MV-4-11 (cell line): Measurements from ENCODE around the gene CTDSP1.

Source experiments
- DNase-seq: peaks from one replicate; lab custom pipeline; 2025; lab: John Stamatoyannopoulos, UW

Gene CTDSP1

DNA sequence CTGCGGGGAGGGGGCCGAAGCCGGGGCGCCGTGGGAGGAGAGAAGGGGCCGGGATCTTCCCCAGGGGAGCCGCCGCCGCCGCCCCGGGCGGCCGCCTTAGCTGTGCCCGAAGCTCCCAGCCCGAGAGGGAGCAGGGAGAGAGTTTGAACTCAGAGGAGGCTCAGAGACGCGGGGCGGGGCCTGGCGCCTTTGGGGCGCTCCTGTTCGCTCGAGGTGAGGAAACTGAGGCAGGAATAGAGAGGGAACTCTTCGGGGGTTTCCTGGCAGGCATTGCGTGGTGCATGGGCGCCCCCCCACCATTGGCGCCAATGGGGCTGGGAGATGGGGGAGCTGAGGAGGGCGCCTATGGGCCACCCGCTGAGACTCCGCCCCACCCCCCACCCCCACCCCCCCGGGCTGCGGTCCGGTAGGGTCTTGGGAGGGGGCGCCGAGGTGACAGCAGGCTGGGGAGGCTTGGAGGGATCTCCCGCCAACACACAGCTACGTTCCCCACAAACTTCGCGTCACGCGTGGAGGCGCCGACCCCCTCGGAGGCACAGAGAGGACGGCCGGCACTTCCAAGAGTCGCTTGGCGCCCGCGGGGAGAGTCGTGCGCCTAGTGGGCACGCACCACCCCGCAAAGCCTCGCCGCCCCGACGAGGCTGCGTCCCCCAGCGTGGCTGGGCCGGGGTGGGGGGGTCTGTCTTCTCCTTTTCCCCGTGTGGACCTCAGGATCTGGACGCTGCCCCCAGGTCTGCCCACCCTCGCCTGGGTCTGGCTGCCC is 680 bp downstream of the CTDSP1 start:
- DNase-seq, result no peak

DNA sequence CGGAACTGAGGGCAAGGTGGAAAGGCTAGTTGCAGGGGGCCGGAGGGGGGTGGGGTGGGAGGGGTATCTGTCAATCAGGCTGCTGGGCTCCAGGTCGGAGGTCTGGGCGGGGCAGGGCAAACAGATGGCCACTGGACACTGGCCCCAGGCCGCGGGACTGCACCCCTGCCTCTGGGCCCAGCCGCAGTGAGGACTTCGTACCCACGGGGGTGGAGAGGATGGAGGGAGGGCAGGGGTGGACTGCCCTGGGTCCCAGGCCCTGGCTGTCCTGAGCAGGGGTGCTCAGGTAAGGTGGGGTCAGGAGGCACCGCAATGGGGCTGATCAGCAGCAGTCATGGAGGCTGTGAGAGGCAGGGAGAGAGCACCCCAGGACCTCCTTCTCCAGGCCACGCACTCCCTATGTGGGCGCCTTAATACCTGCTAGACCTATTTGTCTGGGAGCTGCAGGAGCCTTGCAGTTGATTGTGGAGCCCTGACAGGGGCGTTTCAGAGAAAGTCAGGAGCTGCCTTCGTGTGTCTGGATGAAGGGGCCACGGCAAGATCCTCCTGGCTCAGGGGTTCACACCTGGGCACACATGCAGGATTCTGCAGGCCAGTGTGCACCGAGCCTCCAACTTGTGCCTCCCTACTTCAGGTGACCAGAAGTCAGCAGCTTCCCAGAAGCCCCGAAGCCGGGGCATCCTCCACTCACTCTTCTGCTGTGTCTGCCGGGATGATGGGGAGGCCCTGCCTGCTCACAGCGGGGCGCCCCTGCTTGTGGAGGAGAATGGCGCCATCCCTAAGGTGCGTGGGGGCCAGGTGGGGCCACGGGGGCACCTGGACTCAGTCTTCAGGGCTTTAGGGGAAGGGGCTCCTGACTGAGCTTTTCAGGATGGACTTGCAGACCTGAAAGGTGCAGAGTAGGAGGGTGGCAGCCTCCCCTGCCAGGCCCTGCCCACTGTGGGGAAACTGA is 1.5 kb downstream of the CTDSP1 start:
- no peak for DNase-seq

DNA sequence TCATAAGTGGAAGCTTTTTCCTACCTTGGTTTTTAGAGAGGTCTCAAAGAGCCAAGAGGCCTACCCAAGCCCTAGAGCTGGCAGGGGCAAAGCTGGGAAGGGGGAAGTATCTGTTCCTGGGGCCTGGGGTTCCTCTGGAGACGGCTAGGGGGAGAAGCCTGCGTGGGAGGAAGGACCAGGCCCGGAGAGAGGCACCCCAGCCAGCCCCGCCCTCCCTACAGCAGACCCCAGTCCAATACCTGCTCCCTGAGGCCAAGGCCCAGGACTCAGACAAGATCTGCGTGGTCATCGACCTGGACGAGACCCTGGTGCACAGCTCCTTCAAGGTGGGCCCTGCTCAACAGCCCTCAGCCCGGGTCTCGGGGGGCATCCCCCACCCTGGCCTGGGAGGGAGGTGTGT is 2.2 kb downstream of the CTDSP1 start:
- no peak for DNase-seq

DNA sequence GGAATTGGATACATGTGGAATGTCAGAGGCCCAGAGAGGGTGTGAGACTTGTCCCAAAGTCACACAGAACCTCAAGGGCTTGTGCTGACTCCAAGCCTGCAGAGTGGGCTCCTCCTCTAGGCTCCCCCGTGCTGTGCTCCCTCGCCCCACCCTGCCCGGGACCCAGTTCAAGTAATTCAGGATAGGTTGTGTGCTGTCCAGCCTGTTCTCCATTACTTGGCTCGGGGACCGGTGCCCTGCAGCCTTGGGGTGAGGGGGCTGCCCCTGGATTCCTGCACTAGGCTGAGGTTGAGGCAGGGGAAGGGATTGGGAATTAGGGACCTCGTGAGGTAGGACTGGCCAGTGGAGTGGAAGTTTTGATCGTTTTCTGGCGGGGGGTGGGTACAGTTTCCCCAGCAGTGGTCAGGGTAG is 2.8 kb downstream of the CTDSP1 start:
- no peak for DNase-seq

DNA sequence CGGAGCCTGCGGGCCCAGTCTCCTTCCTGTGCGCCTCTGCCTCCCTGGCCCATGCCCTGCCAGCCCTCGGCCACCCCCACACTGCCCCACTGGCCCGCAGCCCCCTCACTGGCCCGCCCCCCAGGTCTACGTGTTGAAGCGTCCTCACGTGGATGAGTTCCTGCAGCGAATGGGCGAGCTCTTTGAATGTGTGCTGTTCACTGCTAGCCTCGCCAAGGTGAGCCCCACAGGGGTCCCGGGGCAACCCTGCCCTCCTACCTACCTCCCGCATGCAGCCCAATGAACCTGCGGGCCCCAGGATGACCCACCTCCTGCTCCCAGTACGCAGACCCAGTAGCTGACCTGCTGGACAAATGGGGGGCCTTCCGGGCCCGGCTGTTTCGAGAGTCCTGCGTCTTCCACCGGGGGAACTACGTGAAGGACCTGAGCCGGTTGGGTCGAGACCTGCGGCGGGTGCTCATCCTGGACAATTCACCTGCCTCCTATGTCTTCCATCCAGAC is 3.3 kb downstream of the CTDSP1 start:
- no peak for DNase-seq

DNA sequence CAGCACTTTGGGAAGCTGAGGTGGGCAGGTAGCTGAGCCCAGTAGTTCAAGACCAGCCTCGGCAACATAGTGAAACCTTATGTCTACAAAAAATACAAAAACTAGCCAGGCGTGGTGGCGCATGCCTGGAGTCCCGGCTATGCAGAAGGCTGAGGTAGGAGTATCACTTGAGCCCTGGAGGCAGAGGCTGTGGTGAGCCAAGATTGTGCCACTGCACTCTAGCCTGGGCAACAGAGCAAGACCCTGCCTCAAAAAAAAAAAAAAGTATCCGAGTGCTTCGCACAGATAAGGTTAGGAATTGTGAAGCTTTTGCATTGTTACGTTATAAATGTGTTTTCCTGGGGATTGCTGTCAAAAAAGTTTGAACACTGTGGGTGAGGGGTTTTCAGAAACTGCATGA is 4.1 kb downstream of the CTDSP1 start:
- no peak for DNase-seq

DNA sequence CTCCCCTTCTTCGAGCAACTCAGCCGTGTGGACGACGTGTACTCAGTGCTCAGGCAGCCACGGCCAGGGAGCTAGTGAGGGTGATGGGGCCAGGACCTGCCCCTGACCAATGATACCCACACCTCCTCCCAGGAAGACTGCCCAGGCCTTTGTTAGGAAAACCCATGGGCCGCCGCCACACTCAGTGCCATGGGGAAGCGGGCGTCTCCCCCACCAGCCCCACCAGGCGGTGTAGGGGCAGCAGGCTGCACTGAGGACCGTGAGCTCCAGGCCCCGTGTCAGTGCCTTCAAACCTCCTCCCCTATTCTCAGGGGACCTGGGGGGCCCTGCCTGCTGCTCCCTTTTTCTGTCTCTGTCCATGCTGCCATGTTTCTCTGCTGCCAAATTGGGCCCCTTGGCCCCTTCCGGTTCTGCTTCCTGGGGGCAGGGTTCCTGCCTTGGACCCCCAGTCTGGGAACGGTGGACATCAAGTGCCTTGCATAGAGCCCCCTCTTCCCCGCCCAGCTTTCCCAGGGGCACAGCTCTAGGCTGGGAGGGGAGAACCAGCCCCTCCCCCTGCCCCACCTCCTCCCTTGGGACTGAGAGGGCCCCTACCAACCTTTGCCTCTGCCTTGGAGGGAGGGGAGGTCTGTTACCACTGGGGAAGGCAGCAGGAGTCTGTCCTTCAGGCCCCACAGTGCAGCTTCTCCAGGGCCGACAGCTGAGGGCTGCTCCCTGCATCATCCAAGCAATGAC is 4.8 kb downstream of the CTDSP1 start:
- no peak for DNase-seq

DNA sequence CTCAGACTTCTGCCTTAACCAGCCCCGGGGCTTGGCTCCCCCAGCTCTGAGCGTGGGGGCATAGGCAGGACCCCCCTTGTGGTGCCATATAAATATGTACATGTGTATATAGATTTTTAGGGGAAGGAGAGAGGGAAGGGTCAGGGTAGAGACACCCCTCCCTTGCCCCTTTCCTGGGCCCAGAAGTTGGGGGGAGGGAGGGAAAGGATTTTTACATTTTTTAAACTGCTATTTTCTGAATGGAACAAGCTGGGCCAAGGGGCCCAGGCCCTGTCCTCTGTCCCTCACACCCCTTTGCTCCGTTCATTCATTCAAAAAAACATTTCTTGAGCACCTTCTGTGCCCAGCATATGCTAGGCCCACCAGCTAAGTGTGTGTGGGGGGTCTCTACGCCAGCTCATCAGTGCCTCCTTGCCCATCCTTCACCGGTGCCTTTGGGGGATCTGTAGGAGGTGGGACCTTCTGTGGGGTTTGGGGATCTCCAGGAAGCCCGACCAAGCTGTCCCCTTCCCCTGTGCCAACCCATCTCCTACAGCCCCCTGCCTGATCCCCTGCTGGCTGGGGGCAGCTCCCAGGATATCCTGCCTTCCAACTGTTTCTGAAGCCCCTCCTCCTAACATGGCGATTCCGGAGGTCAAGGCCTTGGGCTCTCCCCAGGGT is 5.5 kb downstream of the CTDSP1 start:
- no peak for DNase-seq

DNA sequence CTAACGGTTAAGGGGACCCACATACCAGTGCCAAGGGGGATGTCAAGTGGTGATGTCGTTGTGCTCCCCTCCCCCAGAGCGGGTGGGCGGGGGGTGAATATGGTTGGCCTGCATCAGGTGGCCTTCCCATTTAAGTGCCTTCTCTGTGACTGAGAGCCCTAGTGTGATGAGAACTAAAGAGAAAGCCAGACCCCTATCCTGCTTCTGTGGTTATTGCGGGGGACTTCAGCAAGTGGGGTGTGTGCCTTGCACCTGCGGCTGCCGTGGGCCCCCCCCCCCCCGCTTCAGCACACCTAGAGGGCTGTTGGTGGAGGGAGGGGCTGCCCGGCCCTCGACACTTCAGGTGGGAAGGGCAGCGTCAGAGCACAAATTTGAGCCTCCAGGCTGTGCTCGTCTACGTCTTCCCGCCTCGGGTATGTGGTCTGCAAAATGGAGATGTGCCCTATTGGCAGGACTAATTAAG is 6.1 kb downstream of the CTDSP1 start:
- DNase-seq, result peak; percentile 38

DNA sequence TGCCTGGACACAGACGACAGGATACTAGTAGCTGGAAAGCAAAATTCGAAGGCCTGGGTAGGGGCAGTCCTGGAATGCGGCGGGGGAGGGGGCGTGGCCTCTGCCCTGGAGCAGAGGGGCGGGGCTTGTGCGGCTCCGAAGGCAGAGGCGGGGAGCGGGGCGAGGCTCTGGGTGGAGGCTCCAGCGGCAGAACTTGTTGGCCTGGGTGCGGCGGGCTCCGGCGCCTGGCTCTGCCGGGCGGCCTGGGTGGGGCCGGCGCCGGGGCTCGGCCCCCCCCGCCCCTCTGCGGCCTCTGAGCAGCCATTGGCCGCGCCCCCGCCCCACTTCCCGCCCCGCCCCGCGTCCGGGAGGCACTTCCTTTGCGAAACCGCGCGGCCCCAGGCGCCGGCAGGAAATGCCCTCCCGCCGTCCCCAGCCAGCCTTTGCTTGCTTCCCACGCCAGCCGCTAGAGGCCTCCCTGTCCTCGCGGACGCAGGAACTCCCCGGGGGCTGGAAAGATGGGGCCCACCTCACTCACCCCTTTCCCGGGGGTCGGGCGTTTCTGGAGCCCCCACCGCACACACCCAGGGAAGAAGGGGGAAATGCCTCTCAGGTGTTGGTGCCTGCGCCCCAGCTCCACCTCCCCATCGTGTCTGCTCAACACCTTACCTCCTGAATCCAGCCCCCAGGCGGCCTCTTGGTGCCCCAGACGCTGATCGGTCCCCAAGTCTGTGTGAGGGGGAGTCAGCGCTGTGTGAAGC is 6.7 kb downstream of the CTDSP1 start:
- DNase-seq, result peak; percentile 97

DNA sequence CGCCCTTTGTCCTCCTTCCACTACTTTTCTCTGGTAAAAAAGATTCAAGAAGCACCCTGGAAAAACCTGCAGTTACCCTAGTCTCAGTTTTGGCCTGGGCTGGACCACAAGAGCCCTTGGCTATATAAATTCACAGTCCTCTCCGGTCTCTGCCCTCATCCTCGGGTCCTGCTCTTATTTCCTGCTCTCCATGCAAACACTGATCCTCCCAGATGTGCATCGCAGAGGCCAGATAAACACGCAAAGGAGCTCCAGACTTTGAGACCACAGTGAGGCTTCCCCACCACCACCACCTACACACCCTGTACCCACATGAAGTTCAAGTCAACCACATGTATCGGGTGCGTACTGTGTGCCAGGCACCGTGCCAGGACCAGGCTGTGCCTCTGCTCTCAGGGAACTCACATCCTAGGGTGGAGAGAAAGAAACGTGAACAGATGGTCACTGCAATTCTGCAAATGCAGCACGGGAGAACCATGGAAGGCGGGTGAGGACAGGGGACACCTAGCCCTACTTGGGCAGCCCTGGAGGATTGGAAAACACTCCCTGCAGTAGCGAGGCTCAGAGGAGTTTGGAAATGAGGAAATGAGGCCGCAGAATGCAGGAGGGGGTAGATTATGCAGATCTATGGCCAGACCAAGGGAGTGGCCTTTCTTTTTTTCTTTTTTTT is 7.4 kb downstream of the CTDSP1 start:
- DNase-seq, result peak; percentile 74

DNA sequence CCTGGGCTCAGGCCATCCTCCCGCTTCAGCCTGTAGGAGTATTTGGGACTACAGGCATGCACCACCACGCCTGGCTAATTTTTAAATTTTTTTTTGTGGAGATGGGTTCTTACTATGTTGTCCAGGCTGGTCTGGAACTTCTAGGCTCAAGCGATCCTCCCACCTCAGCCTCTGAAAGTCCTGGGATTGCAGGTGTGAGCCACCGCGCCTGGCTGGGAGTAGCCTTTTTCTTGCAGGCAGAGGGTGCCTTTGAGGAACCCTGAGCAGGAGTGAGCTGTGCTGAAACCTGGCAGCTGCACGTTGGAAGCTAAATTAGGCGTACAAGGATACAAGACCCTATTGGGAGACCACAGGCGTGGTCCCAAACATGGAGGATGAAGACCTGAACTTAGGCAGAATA is 8.0 kb downstream of the CTDSP1 start:
- no peak for DNase-seq

DNA sequence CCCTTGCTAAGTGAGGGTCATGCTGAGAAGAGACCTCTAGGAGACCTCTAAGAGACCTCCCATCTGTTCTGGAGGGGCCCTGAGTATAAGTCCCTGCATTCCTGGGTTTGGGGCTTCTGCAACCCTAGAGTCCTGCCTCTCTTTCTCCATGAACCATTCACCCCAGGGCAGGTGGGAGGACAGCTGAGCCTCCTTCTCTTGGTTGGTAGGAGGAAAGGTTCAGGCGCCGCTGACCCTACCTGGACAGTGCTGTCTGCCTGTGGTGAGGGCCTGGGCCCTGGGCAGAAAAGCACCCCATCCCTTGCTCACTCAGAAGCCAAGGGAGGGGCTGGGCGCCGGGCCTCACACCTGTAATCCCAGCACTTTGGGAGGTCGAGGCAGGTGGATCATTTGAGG is 18.7 kb downstream of the CTDSP1 start:
- DNase-seq, result no peak

DNA sequence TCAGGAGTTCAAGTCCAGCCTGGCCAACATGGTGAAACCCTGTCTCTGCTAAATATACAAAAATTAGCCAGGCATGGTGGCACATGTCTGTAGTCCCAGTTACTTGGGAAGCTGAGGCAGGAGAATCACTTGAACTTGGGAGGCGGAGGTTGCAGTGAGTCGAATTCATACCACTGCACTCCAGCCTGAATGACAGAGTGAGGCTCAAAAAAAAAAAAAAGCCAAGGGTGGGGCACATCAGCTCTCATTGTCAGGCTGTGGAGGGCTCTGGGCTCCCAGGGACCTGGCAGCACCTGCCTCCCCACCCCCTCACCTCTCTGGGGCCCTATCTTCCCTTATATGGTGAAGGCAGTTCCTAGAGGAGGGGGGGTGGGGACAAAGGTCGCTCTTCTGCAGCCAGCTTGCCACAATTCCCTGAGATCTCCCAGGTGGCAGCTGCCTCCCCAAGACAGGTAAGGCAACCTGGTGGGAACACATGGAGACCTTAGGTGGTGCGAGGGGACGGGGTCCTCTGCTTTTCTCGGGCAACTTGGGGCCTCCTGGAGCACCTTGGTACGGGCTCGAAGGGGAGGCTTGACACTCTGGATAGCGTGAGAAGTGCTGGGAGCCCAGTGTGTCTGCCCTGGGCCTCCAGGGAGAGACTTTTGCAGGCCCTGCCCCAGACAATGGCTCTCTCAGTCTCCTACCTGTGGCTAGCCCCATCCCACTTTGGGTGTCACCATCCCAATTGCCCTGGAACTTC is 19.2 kb downstream of the CTDSP1 start, which contains the start of gene VIL1:
Gene VIL1, plus strand, starts transcription at position 407 of the 742 bp plus-strand sequence. CDS start 4,656 bp downstream, outside the sequence.
- DNase-seq, result no peak

DNA sequence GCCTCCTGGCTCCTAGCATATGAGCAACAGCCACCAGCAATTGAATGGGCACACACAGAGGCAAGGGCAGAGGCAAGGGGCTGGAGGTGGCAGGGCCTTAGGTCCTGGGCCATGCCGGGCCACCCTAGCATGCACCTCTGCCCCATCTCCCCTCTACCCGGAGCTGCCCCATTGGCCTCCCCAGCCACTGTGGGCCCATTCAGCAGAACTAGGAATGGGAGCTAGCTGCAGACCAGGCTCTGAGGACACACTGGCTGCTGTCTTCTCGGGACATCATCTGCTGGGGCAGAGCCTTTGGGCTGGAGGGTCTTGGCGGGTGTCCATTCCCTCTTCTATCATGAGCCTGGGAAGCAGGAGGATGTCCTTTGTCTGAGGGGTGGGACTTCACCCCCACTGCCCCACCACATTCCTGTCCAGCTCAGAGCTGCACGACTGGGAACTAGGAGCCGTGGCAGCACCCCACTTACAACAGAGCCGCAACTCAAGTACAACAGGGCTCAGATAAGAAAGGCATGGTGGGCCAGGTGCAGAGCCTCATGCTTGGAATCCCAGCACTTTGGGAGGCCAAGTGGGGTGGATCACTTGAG is 20.1 kb downstream of the CTDSP1 start:
- DNase-seq, result no peak

DNA sequence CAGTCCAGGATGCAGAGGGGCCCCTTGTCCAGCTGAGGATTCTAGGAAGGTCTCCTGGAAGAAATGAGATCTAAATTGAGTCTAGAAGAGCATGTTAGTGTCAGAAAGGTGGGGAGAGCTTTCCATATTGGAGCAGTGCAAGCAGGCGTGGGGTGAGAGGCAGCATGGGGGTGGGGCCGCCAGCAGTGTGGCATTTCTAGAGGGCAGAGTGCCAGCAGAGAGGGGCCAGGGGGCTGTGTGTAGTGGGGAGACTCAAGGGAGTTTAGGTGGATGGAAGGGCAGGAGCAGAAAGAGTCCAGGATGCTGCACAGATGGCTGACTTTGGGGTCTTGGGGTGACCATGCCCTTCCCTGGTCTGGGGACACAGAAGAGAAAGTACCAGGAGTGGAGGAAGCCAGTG is 21.4 kb downstream of the CTDSP1 start:
- no peak for DNase-seq

DNA sequence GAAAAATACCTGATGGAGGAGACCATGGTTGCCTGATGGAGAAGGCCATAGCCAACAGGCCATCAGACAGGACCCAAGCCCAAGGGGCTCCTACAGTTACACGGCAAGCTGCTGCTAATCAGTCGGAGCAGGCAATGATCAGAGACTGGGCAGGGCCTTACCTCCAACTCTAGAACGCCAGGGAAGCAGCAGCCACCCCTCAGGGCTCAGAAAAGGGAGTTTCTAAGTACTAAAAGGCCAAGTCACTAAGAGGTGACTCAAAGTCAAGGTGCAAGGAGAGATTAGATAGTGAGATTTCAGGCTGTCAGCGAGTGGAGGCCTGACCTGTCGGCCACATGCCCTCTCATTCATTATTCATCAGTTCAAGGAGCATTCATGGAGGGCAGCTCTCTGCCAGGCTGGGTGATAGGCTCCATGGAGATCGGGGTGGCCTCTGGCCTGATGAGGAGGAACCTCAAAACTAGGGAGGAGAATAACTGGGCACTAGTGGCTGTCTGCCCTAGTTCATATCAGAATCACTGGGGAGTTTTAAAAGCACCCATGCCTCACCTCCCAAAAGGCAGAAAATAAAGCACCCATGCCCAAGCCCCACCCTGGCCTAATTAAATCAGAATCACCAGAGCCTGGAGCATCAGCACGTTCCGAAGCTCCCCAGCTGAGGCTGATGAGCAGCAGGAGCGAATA is 22.9 kb downstream of the CTDSP1 start:
- no peak for DNase-seq

DNA sequence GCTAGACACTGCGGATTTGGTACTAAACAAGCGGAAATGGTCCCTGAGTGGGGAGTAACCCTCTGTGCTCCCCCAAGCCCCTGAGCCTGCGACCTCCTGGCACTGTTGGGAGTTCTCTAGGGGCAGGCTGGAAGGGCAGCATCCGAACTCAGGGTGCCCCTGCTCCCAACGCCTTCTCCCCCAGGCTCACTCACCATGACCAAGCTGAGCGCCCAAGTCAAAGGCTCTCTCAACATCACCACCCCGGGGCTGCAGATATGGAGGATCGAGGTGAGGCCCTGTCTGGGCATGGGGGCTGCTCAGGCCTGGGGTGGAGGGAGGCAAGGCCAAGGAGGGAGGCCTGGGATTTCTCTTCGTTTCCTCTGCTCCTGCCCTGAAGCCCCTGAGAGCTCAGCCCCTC is 23.9 kb downstream of the CTDSP1 start:
- no peak for DNase-seq

DNA sequence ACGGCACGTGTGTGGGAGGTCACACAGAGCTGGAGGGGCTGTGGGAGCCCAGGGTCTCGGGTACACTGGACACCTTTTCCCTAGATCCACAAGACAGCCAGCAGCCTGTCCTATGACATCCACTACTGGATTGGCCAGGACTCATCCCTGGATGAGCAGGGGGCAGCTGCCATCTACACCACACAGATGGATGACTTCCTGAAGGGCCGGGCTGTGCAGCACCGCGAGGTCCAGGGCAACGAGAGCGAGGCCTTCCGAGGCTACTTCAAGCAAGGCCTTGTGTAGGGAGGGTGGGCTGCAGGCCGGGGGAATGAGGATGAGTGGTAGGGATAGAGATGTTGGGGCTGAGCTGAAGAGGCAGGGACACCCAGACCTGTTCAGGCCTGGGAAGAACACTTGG is 25.9 kb downstream of the CTDSP1 start:
- no peak for DNase-seq
